Activated gamma-delta T cell treated with anti-CD3 and anti-CD28 coated beads, Interleukin-2, amount 50 U/mL, for 16 hours (primary cell): ENCODE results near the gene ADAMTS15.

Experiments used
- DNase-seq: peaks from one replicate; pipeline ENCODE4 v3.0.0-alpha.2; 2020; ENCODE audit warnings: low read depth

The ADAMTS15 gene

GRCh38 chr11:130514851-130515250 is 66.4 kb downstream of the ADAMTS15 start:
- no peak for DNase-seq

- DNase-seq = no peak
Measured at GRCh38 chr11:130515829-130516553, 67.5 kb downstream of the ADAMTS15 start.

- DNase-seq = no peak
Measured at GRCh38 chr11:130516554-130517505, 68.4 kb downstream of the ADAMTS15 start.

GRCh38 chr11:130518164-130518680 is 69.8 kb downstream of the ADAMTS15 start:
- DNase-seq = no peak

- no peak for DNase-seq
Measured at GRCh38 chr11:130519128-130519932, 70.9 kb downstream of the ADAMTS15 start.

- no peak for DNase-seq
Measured at GRCh38 chr11:130520271-130520671, 71.8 kb downstream of the ADAMTS15 start.

- no peak for DNase-seq
Measured at GRCh38 chr11:130522284-130522961, 74.0 kb downstream of the ADAMTS15 start.

GRCh38 chr11:130523166-130523565 is 74.7 kb downstream of the ADAMTS15 start:
- DNase-seq = no peak

- no peak for DNase-seq
Measured at GRCh38 chr11:130523609-130524008, 75.2 kb downstream of the ADAMTS15 start.

- no peak for DNase-seq
Measured at GRCh38 chr11:130524132-130524790, 75.8 kb downstream of the ADAMTS15 start.

- DNase-seq = no peak
Measured at GRCh38 chr11:130525307-130525706, 76.9 kb downstream of the ADAMTS15 start.
